Ecto neural progenitor cell (in vitro differentiated cells): ENCODE data around the gene FRY.

Experiments
- DNase-seq: peaks from one replicate; pipeline ENCODE4 v3.0.0-alpha.2; 2018; ENCODE audit warnings: low spot score

FRY gene

DNA sequence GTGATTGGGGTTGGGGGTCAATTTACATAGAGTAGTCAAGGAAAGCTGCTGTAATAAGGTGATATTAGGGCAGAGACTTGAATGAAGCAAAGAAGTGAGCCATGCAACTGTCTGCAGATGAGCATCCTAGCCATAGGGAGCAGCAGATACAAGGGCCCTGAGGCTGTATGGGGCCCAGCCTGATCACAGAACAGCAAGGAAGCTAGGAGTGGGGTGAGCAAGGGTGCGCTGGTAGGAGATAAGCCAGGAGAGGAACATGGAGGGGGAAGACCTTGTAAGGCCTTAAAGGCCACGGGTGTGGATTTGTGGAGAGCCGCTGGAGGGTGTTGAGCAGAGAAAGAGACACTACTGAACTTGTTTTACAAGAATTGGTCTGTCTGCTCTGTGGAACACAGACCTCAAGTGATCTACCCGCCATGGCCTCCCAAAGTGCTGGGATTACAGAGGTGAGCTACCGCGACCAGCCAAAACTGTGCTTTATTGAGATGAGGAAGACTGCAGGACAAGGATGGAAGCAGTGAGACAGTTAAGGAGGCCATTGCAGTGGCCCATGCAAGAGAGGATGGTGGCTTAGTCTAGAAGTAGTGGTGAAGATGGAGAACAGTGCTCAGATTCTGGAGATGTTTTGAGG lies 190.6 kb downstream of the FRY start:
- DNase-seq = no peak

GRCh38 chr13:32224916-32225315 lies 193.3 kb downstream of the FRY start:
- DNase-seq = no peak

GRCh38 chr13:32225481-32225931 lies 193.9 kb downstream of the FRY start:
- no peak for DNase-seq

DNA sequence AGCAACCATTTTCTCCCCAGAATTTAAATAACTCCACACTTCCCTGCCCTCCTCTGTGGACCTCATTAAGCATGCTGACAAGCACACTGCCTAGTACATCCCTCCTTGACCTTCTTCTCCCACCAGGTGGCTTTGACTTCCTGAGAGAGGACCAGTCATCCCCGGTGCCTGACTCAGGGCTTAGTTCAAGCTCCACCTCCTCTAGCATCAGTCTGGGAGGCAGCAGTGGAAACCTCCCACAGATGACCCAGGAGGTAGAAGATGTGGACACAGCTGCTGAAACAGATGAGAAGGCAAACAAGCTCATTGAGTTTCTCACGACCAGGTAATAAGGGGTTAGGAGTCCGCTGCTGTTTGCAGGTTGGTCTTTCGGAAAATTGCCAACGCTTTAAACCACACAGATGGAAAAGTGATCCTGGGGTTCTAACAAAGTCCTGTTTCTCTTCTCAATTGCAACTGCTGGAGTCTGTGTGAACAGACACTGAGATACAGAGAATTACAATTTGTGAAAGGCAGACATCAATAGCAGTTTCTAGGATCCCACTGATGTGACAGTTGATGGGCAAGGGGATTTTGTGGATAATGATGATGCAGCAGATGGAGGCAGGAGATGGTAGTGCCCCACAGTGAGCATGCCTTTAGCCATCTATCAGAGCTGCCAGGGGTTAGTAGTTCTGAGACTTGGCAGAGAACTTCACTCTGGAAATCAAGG lies 196.9 kb downstream of the FRY start:
- no peak for DNase-seq

DNA sequence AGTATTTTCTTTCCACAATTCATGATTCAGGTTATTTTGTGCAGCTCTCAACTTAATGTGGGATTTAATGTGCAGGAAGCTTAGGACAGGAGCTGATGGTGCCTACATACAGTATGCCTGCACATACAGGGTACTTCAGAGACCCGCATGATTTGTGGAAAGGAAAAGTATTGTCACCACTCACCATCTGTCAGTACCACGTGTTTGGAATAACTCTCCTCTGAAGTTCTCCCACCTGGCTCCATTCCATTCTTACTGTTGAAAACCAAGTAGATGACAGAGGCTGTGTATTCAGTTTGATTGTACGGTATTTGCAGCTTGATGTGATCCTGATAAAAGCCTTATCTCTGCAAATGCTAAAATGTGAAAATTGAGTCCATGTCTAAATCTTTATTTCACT lies 197.9 kb downstream of the FRY start:
- no peak for DNase-seq

GRCh38 chr13:32232263-32232662 lies 200.7 kb downstream of the FRY start:
- DNase-seq = no peak

DNA sequence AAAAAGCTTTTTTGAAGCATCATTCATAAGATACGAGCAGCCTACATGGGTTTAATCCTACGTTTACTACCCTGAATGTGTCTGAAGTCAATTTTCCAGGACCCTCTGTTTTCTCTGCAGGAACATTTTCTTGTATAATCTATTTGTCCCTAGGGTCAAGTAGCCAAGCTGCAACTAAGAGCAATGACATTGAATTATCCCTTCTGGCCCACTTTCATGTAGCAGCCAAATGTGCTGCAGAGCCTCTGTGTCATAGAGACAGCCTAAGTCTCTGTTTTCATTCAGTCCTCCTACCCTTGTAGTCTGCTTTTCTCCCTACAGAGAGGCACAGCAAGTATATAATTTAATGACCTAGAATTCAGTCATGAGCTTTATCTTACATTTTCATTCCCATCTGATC lies 201.5 kb downstream of the FRY start:
- DNase-seq = no peak

GRCh38 chr13:32234914-32235313 lies 203.3 kb downstream of the FRY start:
- no peak for DNase-seq

DNA sequence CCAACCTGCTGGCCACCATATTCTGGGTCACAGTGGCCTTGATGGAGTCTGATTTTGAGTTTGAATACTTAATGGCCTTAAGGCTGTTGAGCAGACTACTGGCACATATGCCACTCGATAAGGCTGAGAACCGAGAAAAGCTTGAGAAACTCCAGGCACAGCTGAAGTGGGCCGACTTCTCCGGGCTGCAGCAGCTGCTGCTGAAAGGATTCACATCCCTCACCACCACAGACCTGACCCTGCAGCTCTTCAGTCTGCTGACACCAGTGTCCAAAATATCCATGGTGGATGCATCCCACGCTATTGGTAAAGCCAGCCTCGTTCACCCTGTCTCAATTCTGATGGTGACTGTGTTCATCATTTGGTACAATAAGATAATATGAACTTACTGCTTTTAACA lies 206.1 kb downstream of the FRY start:
- no peak for DNase-seq

- DNase-seq = no peak
These were observed 212.1 kb downstream of the FRY start for GRCh38 chr13:32243695-32244094.

DNA sequence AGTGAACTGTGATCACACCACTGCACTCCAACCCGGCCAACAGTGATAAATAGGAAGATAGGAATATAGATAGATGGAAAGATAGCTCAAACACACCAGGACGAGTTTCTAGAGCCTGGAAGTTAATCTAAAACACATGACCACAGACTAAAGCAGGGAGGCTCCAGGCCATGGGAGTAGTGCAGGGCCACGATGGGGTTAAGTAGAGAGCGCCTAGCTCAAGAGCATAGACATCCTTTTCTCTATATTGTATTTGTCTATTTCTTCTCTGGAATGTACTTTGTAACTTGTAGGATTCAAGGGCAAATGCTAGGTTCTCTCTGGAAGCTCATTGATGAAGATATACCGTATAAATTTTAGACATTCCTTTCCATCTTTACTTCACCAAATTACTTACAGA lies 214.0 kb downstream of the FRY start:
- DNase-seq = no peak

DNA sequence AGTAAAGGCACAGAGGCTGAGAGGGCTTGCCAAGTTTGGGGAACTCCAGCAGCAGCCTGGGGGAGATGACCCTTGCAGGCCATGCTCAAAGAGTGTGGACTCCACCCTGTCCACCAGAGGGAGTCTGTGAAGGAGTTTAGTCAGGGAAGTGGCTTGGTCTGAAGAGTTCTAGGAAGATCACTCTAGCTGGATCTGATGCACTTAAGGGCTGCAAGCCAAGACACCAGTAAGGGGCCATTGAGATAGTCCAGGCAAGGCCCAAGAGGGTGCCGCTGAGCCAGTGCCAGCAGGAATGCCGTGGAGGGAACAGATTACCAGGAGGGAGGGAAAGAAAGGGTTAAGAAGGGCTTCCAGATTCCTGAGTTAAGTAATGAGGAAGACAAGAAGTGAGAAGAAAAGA lies 214.9 kb downstream of the FRY start:
- DNase-seq = peak; percentile 75

- no peak for DNase-seq
These were observed 216.3 kb downstream of the FRY start for GRCh38 chr13:32247887-32248286.

DNA sequence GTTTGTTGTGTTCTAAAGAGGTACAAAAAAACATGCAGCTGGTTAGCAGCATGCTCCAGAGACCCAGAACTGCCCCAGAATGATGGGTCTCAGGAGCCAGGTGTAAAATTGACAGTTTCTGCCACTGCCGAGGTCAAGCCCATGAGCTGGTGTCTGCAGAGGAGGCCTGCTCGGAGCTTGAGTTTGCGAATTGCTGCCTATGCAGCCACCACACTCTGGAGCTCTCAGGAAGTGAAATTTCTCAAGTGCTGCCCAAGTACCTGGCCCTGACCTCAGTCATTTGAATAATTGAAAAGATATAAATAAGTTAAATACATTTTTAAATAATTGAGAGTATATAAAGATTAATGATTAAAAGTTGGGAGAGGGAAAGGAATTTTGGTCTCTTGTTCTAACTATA lies 217.2 kb downstream of the FRY start:
- DNase-seq = no peak

GRCh38 chr13:32252812-32253438 lies 221.4 kb downstream of the FRY start:
- DNase-seq = no peak

DNA sequence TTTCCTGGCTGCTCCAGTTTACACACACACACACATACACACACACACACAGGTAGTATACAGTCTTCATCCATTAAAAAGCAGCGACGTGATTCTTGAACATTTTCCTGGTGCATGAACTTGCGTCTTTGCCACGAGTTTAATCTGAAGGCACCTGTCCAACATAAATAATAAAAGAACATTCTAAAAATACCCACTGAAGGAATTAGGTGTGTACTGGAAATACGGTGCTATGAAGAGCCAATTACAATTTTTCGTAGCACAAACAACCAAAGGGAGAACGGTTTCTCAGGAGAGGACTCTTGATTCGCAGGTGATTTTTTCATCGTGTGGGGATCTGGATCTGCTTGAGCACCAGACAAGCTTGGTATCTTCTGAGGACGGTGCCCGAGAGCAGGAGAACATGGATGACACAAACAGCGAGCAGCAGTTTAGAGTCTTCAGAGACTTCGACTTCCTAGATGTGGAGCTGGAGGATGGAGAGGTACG lies 222.4 kb downstream of the FRY start:
- no peak for DNase-seq

DNA sequence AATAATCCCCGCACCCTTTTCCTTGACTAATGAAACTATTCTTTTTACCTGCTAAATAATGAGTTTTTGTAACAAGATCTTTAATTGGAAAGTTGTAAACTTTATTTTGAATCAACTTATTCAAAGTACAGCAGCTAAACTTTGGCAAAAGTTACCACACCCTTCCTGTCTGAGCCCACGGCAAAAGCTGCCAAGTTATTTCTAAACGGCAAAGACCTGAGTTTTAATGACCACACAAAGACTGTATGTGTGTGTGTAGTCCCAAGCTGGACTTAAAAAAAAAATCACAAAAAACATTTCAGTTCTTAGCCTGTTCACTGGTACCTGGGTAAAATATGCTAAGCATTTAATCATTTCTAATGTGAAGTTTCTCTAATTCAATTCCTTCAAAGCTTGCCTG lies 222.8 kb downstream of the FRY start:
- no peak for DNase-seq

DNA sequence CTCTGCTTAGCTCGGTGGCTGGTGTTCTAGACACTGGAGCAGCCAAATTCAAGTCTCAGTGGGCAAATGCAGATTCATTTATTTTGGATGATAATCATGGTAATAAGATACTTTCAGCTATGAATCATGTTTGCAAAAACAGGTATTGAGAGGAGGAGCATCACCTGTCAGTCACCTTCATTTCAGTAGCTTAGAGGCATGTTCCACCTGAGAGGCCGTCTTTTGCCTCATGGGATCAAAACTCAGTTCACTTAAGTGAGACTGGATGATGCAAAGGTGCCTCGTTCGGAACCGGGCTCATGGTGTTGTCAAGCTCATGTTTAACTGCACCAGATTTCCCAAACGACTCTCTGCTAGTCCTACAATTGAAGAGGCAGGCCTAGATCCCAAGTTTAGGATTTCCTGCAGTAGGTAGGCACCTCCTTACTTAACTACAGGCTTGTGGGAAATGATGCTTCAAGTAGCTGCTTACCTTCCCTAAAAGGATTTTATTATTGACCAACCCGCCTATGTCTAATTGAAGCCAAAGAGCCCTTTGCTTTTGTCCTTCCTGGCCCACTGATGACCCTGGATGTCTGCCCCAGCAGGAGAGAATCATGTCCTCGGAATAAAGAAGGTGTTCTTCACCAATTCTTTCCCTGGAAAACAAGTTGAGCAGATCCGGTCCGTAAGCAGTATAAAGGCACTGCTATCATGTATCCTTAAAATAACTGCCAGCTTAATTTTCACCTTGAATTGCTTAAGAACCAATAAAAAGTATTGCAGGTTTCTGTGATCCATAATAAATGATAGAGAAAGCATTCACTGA lies 223.5 kb downstream of the FRY start:
- no peak for DNase-seq

- DNase-seq = no peak
These were observed 224.1 kb downstream of the FRY start for GRCh38 chr13:32255724-32256109.

GRCh38 chr13:32256243-32256642 lies 224.7 kb downstream of the FRY start:
- DNase-seq = no peak

DNA sequence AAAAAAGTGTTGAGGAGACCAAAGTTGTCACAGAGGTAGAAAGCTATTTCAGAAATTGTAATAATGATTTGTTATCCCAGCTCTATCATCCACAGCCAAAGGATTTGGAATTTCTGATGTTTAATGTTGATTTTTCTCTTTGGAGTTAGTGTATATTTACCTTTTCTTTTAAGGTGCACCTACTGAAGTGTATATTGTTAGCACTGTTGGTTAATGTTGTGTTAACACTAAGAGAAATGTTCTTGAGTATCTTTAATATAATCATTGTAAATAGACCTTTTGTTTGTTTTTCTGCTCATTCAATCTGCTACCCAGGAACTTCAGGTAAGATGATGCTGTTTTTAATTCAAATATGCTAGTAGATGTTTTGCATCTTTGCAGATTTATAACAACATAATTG lies 226.1 kb downstream of the FRY start:
- DNase-seq = no peak

- DNase-seq = no peak
These were observed 227.5 kb downstream of the FRY start for GRCh38 chr13:32259116-32259515.

GRCh38 chr13:32261567-32261966 lies 230.0 kb downstream of the FRY start:
- DNase-seq = no peak
